ENCODE data around the gene RWDD3.

Gene RWDD3

DNA sequence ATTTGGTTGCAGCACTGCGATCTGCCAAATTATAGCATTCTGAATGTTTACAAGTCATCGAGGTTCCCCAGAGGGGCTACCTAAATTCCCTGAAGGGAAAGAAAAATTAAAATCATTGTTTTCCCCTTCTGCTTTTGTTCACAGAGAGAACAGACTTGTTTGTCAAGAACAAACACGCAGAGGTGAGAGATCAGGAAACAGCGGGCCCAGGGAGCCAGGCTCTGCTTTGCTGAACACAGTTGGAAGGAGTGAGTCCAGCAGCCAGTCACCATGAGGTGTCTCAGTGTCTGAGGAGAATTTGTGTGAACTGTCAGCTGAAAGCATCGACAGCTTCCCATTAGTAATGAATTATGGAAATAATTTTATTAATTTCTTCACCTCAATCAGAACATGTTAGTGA, 52.5 kb downstream of the RWDD3 start:
- no peak for DNase-seq

- DNase-seq: no peak
These were observed 53.1 kb downstream of the RWDD3 start for GRCh38 chr1:95287081-95287480.

DNA sequence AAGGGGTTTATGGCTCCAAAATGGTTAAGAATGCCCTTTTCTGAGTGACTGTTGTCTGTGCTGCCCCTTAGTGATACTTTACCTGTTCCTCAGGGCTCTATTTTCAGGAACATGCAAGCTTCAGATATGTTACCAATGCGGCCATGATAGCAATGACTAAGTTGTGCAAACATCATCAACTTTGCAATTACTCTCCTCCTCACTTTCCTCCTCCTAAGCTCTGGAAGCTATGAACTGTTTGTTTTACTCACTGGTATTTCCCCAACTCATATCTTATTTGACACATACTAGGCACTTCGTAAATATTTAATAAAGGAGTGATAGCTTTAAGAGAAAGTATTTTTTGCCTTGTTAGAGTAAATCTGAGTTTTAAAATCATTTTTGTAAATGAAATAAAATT, 53.8 kb downstream of the RWDD3 start:
- no peak for DNase-seq
